Measurements from ENCODE around the gene ENO1. TPM values are rescaled to one million over a fixed set of nuclear protein-coding genes. Genes with fewer than 3 reads are reported as not detected.

Gene ENO1
- total and polyA plus RNA-seq, 10 of the 15 experiments (the other 5 are each of a cell fraction or from before 2014, with no cell fraction given) = 1,850 to 4,219 (median 2,331) TPM

- TF ChIP-seq CHD2 (IDR thresholded peaks at IDR 0.05; ENCODE audit: borderline replicate concordance, low read depth, low read length) (peak; percentile 87), GABPA (IDR thresholded peaks at IDR 0.05; ENCODE audit: low read depth) (no peak), KAT2A (conservative IDR thresholded peaks at IDR 0.05; ENCODE audit: control insufficient read depth, low read depth, low read length) (no peak), RUNX3 (IDR thresholded peaks at IDR 0.05; ENCODE audit: low read length) (peak; percentile 46), HCFC1 (IDR thresholded peaks at IDR 0.05; ENCODE audit: low read length) (no peak; the same call in 1 of the 2 replicates), MAX (IDR thresholded peaks at IDR 0.05; ENCODE audit: low read depth, low read length) (peak; percentile 46), SMAD5 (IDR thresholded peaks at IDR 0.05; ENCODE audit: low read depth) (peak; percentile 90), SREBF2 (IDR thresholded peaks at IDR 0.05; ENCODE audit: low read length) (no peak), USF2 (IDR thresholded peaks at IDR 0.05; ENCODE audit: borderline replicate concordance, low read depth, low read length) (no peak), PML (IDR thresholded peaks at IDR 0.05; ENCODE audit: low read length) (peak; percentile 90), RAD21 (IDR thresholded peaks at IDR 0.05; ENCODE audit: insufficient read depth, low read depth, low read length) (no peak), NFIC (IDR thresholded peaks at IDR 0.05; ENCODE audit: low read depth, low read length) (no peak), HDAC6 (IDR thresholded peaks at IDR 0.05; ENCODE audit: unreplicated experiment) (no peak)
- TF ChIP-seq, protein P1, sequence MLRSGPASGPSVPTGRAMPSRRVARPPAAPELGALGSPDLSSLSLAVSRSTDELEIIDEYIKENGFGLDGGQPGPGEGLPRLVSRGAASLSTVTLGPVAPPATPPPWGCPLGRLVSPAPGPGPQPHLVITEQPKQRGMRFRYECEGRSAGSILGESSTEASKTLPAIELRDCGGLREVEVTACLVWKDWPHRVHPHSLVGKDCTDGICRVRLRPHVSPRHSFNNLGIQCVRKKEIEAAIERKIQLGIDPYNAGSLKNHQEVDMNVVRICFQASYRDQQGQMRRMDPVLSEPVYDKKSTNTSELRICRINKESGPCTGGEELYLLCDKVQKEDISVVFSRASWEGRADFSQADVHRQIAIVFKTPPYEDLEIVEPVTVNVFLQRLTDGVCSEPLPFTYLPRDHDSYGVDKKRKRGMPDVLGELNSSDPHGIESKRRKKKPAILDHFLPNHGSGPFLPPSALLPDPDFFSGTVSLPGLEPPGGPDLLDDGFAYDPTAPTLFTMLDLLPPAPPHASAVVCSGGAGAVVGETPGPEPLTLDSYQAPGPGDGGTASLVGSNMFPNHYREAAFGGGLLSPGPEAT (IDR thresholded peaks at IDR 0.05; ENCODE audit: low read depth) = peak; percentile 36; the same call in 1 of the 2 replicates
- TF ChIP-seq, protein P2, sequence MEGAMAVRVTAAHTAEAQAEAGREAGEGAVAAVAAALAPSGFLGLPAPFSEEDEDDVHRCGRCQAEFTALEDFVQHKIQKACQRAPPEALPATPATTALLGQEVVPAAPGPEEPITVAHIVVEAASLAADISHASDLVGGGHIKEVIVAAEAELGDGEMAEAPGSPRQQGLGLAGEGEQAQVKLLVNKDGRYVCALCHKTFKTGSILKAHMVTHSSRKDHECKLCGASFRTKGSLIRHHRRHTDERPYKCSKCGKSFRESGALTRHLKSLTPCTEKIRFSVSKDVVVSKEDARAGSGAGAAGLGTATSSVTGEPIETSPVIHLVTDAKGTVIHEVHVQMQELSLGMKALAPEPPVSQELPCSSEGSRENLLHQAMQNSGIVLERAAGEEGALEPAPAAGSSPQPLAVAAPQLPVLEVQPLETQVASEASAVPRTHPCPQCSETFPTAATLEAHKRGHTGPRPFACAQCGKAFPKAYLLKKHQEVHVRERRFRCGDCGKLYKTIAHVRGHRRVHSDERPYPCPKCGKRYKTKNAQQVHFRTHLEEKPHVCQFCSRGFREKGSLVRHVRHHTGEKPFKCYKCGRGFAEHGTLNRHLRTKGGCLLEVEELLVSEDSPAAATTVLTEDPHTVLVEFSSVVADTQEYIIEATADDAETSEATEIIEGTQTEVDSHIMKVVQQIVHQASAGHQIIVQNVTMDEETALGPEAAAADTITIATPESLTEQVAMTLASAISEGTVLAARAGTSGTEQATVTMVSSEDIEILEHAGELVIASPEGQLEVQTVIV (IDR thresholded peaks at IDR 0.05; ENCODE audit: borderline replicate concordance, partially characterized antibody) = no peak
- TF ChIP-seq, protein P3, sequence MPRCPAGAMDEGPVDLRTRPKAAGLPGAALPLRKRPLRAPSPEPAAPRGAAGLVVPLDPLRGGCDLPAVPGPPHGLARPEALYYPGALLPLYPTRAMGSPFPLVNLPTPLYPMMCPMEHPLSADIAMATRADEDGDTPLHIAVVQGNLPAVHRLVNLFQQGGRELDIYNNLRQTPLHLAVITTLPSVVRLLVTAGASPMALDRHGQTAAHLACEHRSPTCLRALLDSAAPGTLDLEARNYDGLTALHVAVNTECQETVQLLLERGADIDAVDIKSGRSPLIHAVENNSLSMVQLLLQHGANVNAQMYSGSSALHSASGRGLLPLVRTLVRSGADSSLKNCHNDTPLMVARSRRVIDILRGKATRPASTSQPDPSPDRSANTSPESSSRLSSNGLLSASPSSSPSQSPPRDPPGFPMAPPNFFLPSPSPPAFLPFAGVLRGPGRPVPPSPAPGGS (IDR thresholded peaks at IDR 0.05; ENCODE audit: borderline replicate concordance, insufficient read depth, low read depth, low read length, poor library complexity, severe bottlenecking) = no peak
- TF ChIP-seq, protein P4, sequence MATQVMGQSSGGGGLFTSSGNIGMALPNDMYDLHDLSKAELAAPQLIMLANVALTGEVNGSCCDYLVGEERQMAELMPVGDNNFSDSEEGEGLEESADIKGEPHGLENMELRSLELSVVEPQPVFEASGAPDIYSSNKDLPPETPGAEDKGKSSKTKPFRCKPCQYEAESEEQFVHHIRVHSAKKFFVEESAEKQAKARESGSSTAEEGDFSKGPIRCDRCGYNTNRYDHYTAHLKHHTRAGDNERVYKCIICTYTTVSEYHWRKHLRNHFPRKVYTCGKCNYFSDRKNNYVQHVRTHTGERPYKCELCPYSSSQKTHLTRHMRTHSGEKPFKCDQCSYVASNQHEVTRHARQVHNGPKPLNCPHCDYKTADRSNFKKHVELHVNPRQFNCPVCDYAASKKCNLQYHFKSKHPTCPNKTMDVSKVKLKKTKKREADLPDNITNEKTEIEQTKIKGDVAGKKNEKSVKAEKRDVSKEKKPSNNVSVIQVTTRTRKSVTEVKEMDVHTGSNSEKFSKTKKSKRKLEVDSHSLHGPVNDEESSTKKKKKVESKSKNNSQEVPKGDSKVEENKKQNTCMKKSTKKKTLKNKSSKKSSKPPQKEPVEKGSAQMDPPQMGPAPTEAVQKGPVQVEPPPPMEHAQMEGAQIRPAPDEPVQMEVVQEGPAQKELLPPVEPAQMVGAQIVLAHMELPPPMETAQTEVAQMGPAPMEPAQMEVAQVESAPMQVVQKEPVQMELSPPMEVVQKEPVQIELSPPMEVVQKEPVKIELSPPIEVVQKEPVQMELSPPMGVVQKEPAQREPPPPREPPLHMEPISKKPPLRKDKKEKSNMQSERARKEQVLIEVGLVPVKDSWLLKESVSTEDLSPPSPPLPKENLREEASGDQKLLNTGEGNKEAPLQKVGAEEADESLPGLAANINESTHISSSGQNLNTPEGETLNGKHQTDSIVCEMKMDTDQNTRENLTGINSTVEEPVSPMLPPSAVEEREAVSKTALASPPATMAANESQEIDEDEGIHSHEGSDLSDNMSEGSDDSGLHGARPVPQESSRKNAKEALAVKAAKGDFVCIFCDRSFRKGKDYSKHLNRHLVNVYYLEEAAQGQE (IDR thresholded peaks at IDR 0.05; ENCODE audit: low read depth, low read length) = 0 out of 2 replicates have a peak, but pooled peaks have one; percentile 31
Observed at GRCh38 chr1:8817412-8818324, 60.8 kb downstream of the ENO1 start, which contains the start of gene RERE (continued).

Data from GM12878 (cell line).